Stomach (tissue), 9 donors: Measurements from ENCODE around the gene MT1A. TPM values are rescaled to one million over a fixed set of nuclear protein-coding genes. Genes with fewer than 3 reads are reported as not detected.

ENCODE experiments used
- DNase-seq, 2 donors: peaks; one replicate each; pipeline versions ENCODE4 v3.0.0 to v3.0.0-alpha.2; 2013 to 2019
- H3K27ac ChIP-seq, 5 donors: fragments of 200-600 bp in 4 of 5; sonication (generic) in 4 of 5; one replicate each; pipeline ENCODE4 v1.5.1; 2013 to 2019; ENCODE audit warnings: mild to moderate bottlenecking in 1 of 5, moderate library complexity in 1 of 5
- H3K27me3 ChIP-seq, 3 donors: fragments of 200-600 bp; sonication (generic); one replicate each; pipeline ENCODE4 v1.5.1; 2017 to 2019; ENCODE audit warnings: mixed run types in 1 of 3
- H3K36me3 ChIP-seq, 4 donors: fragments of 200-600 bp; sonication (generic); 1 replicate in 3 of 4; 2 replicates in 1 of 4; pipeline ENCODE4 v1.5.1; 2016 to 2019
- H3K4me1 ChIP-seq, 4 donors: fragments of 200-600 bp; sonication (generic); one replicate each; pipeline ENCODE4 v1.5.1; 2016 to 2019
- H3K4me3 ChIP-seq, 4 donors: fragments of 200-600 bp; sonication (generic) in 3 of 4; one replicate each; pipeline ENCODE4 v1.5.1; 2016 to 2019; ENCODE audit warnings: mild to moderate bottlenecking in 1 of 4
- H3K9me3 ChIP-seq, 4 donors: fragments of 200-600 bp; sonication (generic); one replicate each; pipeline ENCODE4 v1.5.1; 2016 to 2019
- EP300 ChIP-seq: sonication (generic); formaldehyde crosslinking; IDR thresholded peaks from one replicate; pipeline ENCODE4 v1.6.1; 2017; ENCODE audit warnings: antibody characterized with exemption
- POLR2A ChIP-seq, 4 donors: fragments of 450-650 bp; IDR thresholded peaks; one replicate each; pipeline ENCODE4 v1.6.1; 2016; ENCODE audit warnings: antibody characterized with exemption in 4 of 4, control low read depth in 2 of 4, mild to moderate bottlenecking in 1 of 4, moderate library complexity in 1 of 4
- POLR2AphosphoS5 ChIP-seq, 3 donors: sonication (generic); formaldehyde crosslinking; IDR thresholded peaks; one replicate each; pipeline ENCODE4 v1.6.1; 2016; ENCODE audit warnings: antibody characterized with exemption in 3 of 3
- WGBS, 5 donors: extraction: QIAGEN DNeasy Blood & Tissue Kit in 3 of 5; methylation state at CpG; one replicate each; pipeline versions ENCODE4 v1.1.5 to v1.1.7; 2013 to 2018; 5-methylcytosine and 5-hydroxymethylcytosine counted together
- intact Hi-C: fragments of 100-400 bp; cut with DNase I; formaldehyde crosslinking; loops from one replicate; pipeline ENCODE4 v1.15.1; 2023; ENCODE audit warnings: low total_unique reads
- polyA plus RNA-seq, 3 donors: library from polyadenylated mRNA; stranded (reverse); fragments of 200-250 nt; gene quantifications; one replicate each; pipeline ENCODE4 v1.2.3, GENCODE V29; 2013
- total RNA-seq, 5 donors: library from RNA; depleted of rRNA; stranded (reverse); fragments of >200 nt; gene quantifications; one replicate each; pipeline versions ENCODE4 v1.1.0 to v1.2.3, GENCODE V29; 2014 to 2016
- TF ChIP-seq, protein P1 (sequence below), 7 experiments: fragments of 450-650 bp in 4 of 7; fragments of 200-600 bp in 3 of 7; sonication (generic) in 3 of 7; IDR thresholded peaks; one replicate each; pipeline ENCODE4 v1.5.1; 2016 to 2019; ENCODE audit warnings: antibody characterized with exemption in 7 of 7, control low read depth in 2 of 7, mild to moderate bottlenecking in 1 of 7
- donor health status: healthy with polysubstance abuse.
- donor health status: Bipolar disorder and iron deficiency.
- donor health status: healthy.

Gene MT1A
- total and polyA plus RNA-seq, 8 donors: 3.3 to 185 (median 56.7) TPM; not detected in 1

GRCh38 chr16:56601325-56601724 lies 37.1 kb upstream of the MT1A start:
- H3K36me3 ChIP-seq: no peaks in the 10 kb centered on the region
- intact Hi-C loops: no loop called here
- H3K9me3 ChIP-seq: no peaks in the 10 kb centered on the region
- no peak for DNase-seq
- 53 to 69% (median 58%) methylated on average over 9 of the region's 9 CpGs for WGBS, 5 donors
- TF ChIP-seq EP300: no peak
- TF ChIP-seq, protein P1, sequence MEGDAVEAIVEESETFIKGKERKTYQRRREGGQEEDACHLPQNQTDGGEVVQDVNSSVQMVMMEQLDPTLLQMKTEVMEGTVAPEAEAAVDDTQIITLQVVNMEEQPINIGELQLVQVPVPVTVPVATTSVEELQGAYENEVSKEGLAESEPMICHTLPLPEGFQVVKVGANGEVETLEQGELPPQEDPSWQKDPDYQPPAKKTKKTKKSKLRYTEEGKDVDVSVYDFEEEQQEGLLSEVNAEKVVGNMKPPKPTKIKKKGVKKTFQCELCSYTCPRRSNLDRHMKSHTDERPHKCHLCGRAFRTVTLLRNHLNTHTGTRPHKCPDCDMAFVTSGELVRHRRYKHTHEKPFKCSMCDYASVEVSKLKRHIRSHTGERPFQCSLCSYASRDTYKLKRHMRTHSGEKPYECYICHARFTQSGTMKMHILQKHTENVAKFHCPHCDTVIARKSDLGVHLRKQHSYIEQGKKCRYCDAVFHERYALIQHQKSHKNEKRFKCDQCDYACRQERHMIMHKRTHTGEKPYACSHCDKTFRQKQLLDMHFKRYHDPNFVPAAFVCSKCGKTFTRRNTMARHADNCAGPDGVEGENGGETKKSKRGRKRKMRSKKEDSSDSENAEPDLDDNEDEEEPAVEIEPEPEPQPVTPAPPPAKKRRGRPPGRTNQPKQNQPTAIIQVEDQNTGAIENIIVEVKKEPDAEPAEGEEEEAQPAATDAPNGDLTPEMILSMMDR (IDR thresholded peaks at IDR 0.05): no peak
- no peak overlapping the region for H3K27ac ChIP-seq
- H3K4me3 ChIP-seq: no peak overlapping the region
- peaks cover 0 to 5% (median 2%) of the 10 kb centered on the region in 4 donors for H3K4me1 ChIP-seq
- peaks cover 0 to 4% (median 0%) of the 10 kb centered on the region in 3 donors for H3K27me3 ChIP-seq

DNA sequence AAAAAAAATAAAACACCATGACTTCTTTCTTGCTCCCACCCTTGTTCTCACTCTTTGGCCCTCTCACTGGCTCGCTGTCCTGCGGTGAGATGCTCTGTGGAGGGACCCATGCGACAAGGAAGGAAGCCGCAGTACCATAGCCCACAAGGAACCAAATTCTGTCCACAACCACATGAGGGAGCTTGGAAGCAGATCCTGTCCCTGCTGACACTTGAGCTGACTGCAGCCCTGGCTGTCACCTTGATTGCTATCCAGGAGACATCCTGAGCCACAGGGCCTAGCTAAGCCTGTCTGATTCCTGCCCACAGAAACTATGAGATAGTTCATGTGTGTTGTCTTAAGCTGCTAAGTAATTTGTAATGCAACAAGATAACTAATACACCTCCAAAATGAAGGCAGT lies 34.9 kb upstream of the MT1A start:
- intact Hi-C loops: no loop called here

DNA sequence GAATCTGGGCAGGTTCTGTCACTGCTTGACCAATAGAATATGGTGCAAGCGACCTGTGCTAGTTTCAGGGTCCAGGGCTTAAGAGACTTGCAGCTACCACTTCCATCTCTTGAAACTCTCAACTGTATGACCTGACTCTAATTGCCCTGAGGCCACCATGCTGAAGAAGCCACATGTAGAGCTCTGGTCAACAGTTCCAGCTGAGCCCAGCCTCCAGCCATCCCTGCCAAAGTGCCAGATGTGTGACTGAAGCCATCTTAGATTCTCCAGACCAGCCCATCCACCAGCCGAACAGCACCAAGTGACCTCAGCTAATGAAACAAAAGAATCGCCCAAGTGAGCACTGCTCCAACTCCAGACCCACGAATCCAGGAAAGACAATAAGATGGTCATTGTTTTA lies 33.5 kb upstream of the MT1A start:
- peak overlapping the region in 3 of 5 donors; percentile 92 to 96 (median 93) for H3K27ac ChIP-seq
- WGBS, 5 donors: 87 to 96% (median 89%) methylated on average over 4 of the region's 4 CpGs

More for the DNA sequence above, 34.9 kb upstream of the MT1A start:
- WGBS, 5 donors: 29 to 53% (median 39%) methylated on average over 4 of the region's 4 CpGs
- H3K27me3 ChIP-seq: peaks cover 0 to 4% (median 0%) of the 10 kb centered on the region in 3 donors
- no peak overlapping the region for H3K4me3 ChIP-seq
- TF ChIP-seq POLR2AphosphoS5 (IDR thresholded peaks at IDR 0.05) (peak in 1 of 3 donors; percentile 39), POLR2A (IDR thresholded peaks at IDR 0.05) (no peak), EP300 (no peak)
- TF ChIP-seq, protein P1 (IDR thresholded peaks at IDR 0.05): peak in 5 of 7 experiments; percentile 20 to 68 (median 27)
- H3K4me1 ChIP-seq: peaks cover 14 to 24% (median 20%) of the 10 kb centered on the region in 4 donors
- H3K27ac ChIP-seq: peak overlapping the region in 1 of 5 donors; percentile 32
- no peaks in the 10 kb centered on the region for H3K9me3 ChIP-seq
- peak; percentile 61 to 75 for DNase-seq
- no peaks in the 10 kb centered on the region for H3K36me3 ChIP-seq

GRCh38 chr16:56605475-56605874 lies 33.0 kb upstream of the MT1A start:
- no peak overlapping the region for H3K4me3 ChIP-seq
- peak overlapping the region; percentile 34 to 96 (median 92) for H3K27ac ChIP-seq
- TF ChIP-seq POLR2A (IDR thresholded peaks at IDR 0.05) (no peak), POLR2AphosphoS5 (IDR thresholded peaks at IDR 0.05) (no peak), EP300 (no peak)
- TF ChIP-seq, protein P1 (IDR thresholded peaks at IDR 0.05): no peak
- 75 to 100% (median 97%) methylated on average over 1 of the region's 1 CpG for WGBS, 5 donors
- intact Hi-C loops: no loop called here
- H3K9me3 ChIP-seq: no peaks in the 10 kb centered on the region
- peaks cover 0 to 4% (median 0%) of the 10 kb centered on the region in 3 donors for H3K27me3 ChIP-seq
- no peak for DNase-seq
- H3K36me3 ChIP-seq: no peaks in the 10 kb centered on the region
- H3K4me1 ChIP-seq: peaks cover 24 to 43% (median 36%) of the 10 kb centered on the region in 4 donors

More for the DNA sequence above, 33.5 kb upstream of the MT1A start:
- intact Hi-C loops: no loop called here
- no peaks in the 10 kb centered on the region for H3K9me3 ChIP-seq
- no peak overlapping the region for H3K4me3 ChIP-seq
- DNase-seq: no peak
- no peak for TF ChIP-seq EP300
- no peak for TF ChIP-seq POLR2AphosphoS5 (IDR thresholded peaks at IDR 0.05)
- TF ChIP-seq, protein P1 (IDR thresholded peaks at IDR 0.05): no peak
- TF ChIP-seq POLR2A (IDR thresholded peaks at IDR 0.05): no peak
- H3K36me3 ChIP-seq: no peaks in the 10 kb centered on the region
- H3K27me3 ChIP-seq: peaks cover 0 to 4% (median 0%) of the 10 kb centered on the region in 3 donors
- peaks cover 19 to 38% (median 31%) of the 10 kb centered on the region in 4 donors for H3K4me1 ChIP-seq
